Calu3 (cell line): Measurements from ENCODE around the gene EHMT1. TPM values are rescaled to one million over a fixed set of nuclear protein-coding genes. Genes with fewer than 3 reads are reported as not detected.

Experiments
- BruUV-seq: library from RNA; stranded (reverse); fragments of 400-500 nt; replicated peaks from 2 replicates; lab custom pipeline; 2021; lab: Mats Ljungman, UMichigan
- CTCF ChIA-PET: fragments of 300-600 bp; sonication (Branson Sonifier 250); formaldehyde crosslinking; loops from one replicate; lab custom pipeline; 2022; ENCODE audit warnings: antibody characterized with exemption; lab: Charles Lee
- DNase-seq: peaks from one replicate; pipeline ENCODE4 v3.0.0; 2022
- H3K27ac Mint-ChIP-seq: one replicate; pipeline ENCODE4 v1.8.0; 2022; ENCODE audit warnings: mixed read lengths; ENCODE audit not compliant: unreplicated experiment
- H3K27me3 Mint-ChIP-seq: one replicate; pipeline ENCODE4 v1.8.0; 2022; ENCODE audit warnings: mixed read lengths; ENCODE audit not compliant: unreplicated experiment
- H3K36me3 Mint-ChIP-seq: one replicate; pipeline ENCODE4 v1.8.0; 2022; ENCODE audit warnings: mild to moderate bottlenecking, moderate library complexity, mixed read lengths; ENCODE audit not compliant: insufficient read depth, unreplicated experiment
- H3K4me1 Mint-ChIP-seq: one replicate; pipeline ENCODE4 v1.8.0; 2022; ENCODE audit warnings: mild to moderate bottlenecking, low read depth, mixed read lengths; ENCODE audit not compliant: unreplicated experiment
- H3K4me3 Mint-ChIP-seq: one replicate; pipeline ENCODE4 v1.8.0; 2022; ENCODE audit warnings: mild to moderate bottlenecking, low read depth, moderate library complexity, mixed read lengths; ENCODE audit not compliant: unreplicated experiment
- H3K9me3 Mint-ChIP-seq: one replicate; pipeline ENCODE4 v1.8.0; 2022; ENCODE audit warnings: low read depth, mixed read lengths; ENCODE audit not compliant: unreplicated experiment
- CTCF ChIP-seq: fragments of 200-600 bp; IDR thresholded peaks from one replicate; pipeline ENCODE4 v1.8.0; 2022; ENCODE audit warnings: antibody characterized with exemption; ENCODE audit not compliant: unreplicated experiment
- intact Hi-C: fragments of 100-400 bp; cut with micrococcal nuclease; formaldehyde crosslinking; loops from one replicate; pipeline ENCODE4 v1.10.0; 2022; ENCODE audit not compliant: unreplicated experiment
- total RNA-seq: library from RNA; stranded (reverse); gene quantifications from 2 replicates; pipeline ENCODE4 v1.2.3, GENCODE V29; 2022

Gene EHMT1
- total RNA-seq, 1 experiment from 2014 or later: 56.0 TPM

GRCh38 chr9:137879566-137880150 is 260.9 kb downstream of the EHMT1 start:
- BruUV-seq: no TSS peak
- Mint-ChIP-seq H3K9me3 (no peaks in the 10 kb centered on the region), H3K4me3 (no peak overlapping the region), H3K4me1 (no peaks in the 10 kb centered on the region), H3K36me3 (no peaks in the 10 kb centered on the region), H3K27me3 (peaks cover 47% of the 10 kb centered on the region), H3K27ac (peak overlapping the region; percentile 52)
- intact Hi-C loops: no loop called here
- CTCF ChIA-PET: no interaction called here
- no peak for TF ChIP-seq CTCF
- DNase-seq: no peak

GRCh38 chr9:137880160-137880975 is 261.6 kb downstream of the EHMT1 start:
- H3K36me3 Mint-ChIP-seq: no peaks in the 10 kb centered on the region
- H3K27me3 Mint-ChIP-seq: peaks cover 40% of the 10 kb centered on the region
- no TSS peak for BruUV-seq
- intact Hi-C loops: no loop called here
- H3K4me3 Mint-ChIP-seq: no peak overlapping the region
- peak overlapping the region; percentile 52 for H3K27ac Mint-ChIP-seq
- CTCF ChIA-PET: no interaction called here
- no peak for TF ChIP-seq CTCF
- DNase-seq: no peak
- no peaks in the 10 kb centered on the region for H3K9me3 Mint-ChIP-seq
- no peaks in the 10 kb centered on the region for H3K4me1 Mint-ChIP-seq

GRCh38 chr9:137880976-137881530 is 262.2 kb downstream of the EHMT1 start:
- CTCF ChIA-PET: no interaction called here
- no TSS peak for BruUV-seq
- H3K36me3 Mint-ChIP-seq: no peaks in the 10 kb centered on the region

More at GRCh38 chr9:137880976-137881530, 262.2 kb downstream of the EHMT1 start:
- no peaks in the 10 kb centered on the region for H3K4me1 Mint-ChIP-seq
- H3K9me3 Mint-ChIP-seq: no peaks in the 10 kb centered on the region
- DNase-seq: no peak
- H3K27me3 Mint-ChIP-seq: peaks cover 33% of the 10 kb centered on the region
- intact Hi-C loops: no loop called here
- TF ChIP-seq CTCF: no peak
- no peak overlapping the region for H3K27ac Mint-ChIP-seq
- no peak overlapping the region for H3K4me3 Mint-ChIP-seq
